Measurements from ENCODE around the gene ITGA2B.
"Not testable (repeated sequence)": the region's sequence is repeated elsewhere in the genome, so short reads cannot be mapped to it uniquely, and the experiment has no call there.

The ITGA2B gene

GRCh38 chr17:44329516-44329915 is 59.9 kb downstream of the ITGA2B start:
- DNase-seq, result not testable (repeated sequence)

- no peak for DNase-seq
Measured at GRCh38 chr17:44327715-44328449, 61.6 kb downstream of the ITGA2B start.

GRCh38 chr17:44326861-44327444 is 62.5 kb downstream of the ITGA2B start:
- DNase-seq, result peak; percentile 89 to 92

GRCh38 chr17:44324571-44325275 is 64.7 kb downstream of the ITGA2B start, which contains the start of gene SLC25A39:
SLC25A39 (minus strand) TSS chr17:44324823; CDS start chr17:44323562, 1,261 bp downstream.
- DNase-seq, result peak; percentile 95

GRCh38 chr17:44324092-44324570 is 65.3 kb downstream of the ITGA2B start:
- DNase-seq, result peak in 1 of 2 experiments; percentile 27

GRCh38 chr17:44323359-44324091 is 65.9 kb downstream of the ITGA2B start:
- no peak for DNase-seq

- DNase-seq, result no peak
Measured at GRCh38 chr17:44322236-44322895, 67.1 kb downstream of the ITGA2B start.
